Peyer's patch (tissue), 4 donors: ENCODE measurements around the gene PCBP2.

Experiments
- POLR2A ChIP-seq, 2 donors: fragments of 450-650 bp; IDR thresholded peaks; one replicate each; pipeline ENCODE4 v1.5.1; 2017; ENCODE audit warnings: antibody characterized with exemption in 2 of 2, mild to moderate bottlenecking in 2 of 2, moderate library complexity in 2 of 2
- TF ChIP-seq, protein P1 (sequence below), 6 experiments: fragments of 450-650 bp in 4 of 6; fragments of 200-600 bp in 2 of 6; sonication (generic) in 1 of 6; IDR thresholded peaks; one replicate each; pipeline ENCODE4 v1.5.1; 2017 to 2019; ENCODE audit warnings: antibody characterized with exemption in 6 of 6, mild to moderate bottlenecking in 3 of 6, moderate library complexity in 1 of 6

DNA sequence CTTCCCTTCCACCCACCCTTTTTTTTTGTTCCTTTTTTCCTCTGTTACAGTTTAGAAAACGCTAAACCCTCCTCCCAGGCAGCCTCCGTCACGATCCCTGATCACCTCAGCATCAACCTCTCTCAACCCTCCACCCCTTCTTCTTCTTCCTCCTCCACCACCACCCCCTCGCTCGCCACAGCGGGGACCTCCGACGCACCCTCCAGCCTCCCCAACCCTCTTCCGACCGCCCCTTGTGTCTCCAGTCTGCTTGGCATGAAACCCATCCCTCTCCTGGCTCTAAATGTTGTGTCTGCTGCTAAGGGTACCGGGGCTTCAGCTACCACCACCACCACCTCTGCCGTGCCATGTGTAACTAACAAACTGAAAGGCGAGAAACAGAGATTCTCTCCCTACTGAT lies 22.9 kb downstream of the PCBP2 start:
- TF ChIP-seq, protein P1, sequence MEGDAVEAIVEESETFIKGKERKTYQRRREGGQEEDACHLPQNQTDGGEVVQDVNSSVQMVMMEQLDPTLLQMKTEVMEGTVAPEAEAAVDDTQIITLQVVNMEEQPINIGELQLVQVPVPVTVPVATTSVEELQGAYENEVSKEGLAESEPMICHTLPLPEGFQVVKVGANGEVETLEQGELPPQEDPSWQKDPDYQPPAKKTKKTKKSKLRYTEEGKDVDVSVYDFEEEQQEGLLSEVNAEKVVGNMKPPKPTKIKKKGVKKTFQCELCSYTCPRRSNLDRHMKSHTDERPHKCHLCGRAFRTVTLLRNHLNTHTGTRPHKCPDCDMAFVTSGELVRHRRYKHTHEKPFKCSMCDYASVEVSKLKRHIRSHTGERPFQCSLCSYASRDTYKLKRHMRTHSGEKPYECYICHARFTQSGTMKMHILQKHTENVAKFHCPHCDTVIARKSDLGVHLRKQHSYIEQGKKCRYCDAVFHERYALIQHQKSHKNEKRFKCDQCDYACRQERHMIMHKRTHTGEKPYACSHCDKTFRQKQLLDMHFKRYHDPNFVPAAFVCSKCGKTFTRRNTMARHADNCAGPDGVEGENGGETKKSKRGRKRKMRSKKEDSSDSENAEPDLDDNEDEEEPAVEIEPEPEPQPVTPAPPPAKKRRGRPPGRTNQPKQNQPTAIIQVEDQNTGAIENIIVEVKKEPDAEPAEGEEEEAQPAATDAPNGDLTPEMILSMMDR (IDR thresholded peaks at IDR 0.05), result no peak
- no peak for TF ChIP-seq POLR2A (IDR thresholded peaks at IDR 0.05)
